B cell (primary cell): Measurements from ENCODE around the gene LMAN2.

ENCODE experiments used
- EZH2 ChIP-seq: IDR thresholded peaks from 2 replicates; pipeline ENCODE4 v1.6.1; 2012; ENCODE audit warnings: borderline replicate concordance, low read depth, mild to moderate bottlenecking, moderate library complexity, low read length; ENCODE audit not compliant: insufficient read depth, poor library complexity, severe bottlenecking
- TF ChIP-seq, protein P1 (sequence below): fragments of 200-600 bp; IDR thresholded peaks from one replicate; pipeline ENCODE4 v1.8.0; 2022; ENCODE audit warnings: antibody characterized with exemption, mild to moderate bottlenecking

DNA sequence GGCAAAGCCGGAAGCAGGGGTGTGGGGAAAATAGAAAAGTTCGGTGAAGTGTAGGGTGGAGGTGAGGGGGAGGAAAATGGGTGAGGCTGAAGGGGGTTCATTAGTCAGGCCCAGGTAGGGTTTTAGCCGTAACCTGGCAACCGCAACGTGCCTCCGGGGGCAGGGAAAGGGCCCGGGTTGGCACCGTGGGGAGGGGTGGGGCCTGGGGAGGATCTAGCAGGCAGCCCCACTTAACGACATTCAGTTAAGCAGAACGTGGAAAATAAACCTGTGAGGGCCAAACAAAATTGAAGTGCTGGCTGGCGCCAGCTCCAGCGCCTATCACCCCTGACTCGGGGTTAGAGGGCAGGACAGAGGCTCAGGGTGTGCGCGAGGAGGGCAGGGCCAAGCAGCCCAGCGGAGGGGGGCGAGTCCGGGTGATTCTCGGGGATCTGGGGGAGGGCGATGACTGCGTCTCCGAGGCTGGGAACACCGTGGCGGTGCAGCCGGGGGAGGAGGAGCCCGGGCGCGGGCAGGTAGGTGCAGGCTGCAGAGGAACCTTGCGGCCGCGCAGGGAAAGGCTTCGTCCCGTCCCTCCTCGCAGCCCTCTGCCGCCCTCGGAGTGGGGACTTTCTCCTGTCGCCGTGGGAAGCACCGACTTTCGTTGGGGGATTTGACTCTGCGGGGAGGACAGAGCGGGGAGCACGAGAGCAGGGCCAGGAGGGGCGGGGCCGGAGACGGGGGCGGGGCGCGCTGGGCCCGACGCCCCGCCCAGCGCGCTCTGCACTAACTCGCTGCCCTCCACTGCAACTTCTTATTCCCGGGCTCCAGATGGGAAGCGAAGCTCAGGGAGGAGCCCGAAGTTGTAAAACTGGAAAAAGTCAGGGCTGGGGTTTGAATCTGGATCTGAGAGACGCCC lies 11.4 kb upstream of the LMAN2 start:
- TF ChIP-seq, protein P1, sequence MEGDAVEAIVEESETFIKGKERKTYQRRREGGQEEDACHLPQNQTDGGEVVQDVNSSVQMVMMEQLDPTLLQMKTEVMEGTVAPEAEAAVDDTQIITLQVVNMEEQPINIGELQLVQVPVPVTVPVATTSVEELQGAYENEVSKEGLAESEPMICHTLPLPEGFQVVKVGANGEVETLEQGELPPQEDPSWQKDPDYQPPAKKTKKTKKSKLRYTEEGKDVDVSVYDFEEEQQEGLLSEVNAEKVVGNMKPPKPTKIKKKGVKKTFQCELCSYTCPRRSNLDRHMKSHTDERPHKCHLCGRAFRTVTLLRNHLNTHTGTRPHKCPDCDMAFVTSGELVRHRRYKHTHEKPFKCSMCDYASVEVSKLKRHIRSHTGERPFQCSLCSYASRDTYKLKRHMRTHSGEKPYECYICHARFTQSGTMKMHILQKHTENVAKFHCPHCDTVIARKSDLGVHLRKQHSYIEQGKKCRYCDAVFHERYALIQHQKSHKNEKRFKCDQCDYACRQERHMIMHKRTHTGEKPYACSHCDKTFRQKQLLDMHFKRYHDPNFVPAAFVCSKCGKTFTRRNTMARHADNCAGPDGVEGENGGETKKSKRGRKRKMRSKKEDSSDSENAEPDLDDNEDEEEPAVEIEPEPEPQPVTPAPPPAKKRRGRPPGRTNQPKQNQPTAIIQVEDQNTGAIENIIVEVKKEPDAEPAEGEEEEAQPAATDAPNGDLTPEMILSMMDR = no peak
- TF ChIP-seq EZH2 = no peak
